PC-3 (cell line): ENCODE data around the gene GNB3. TPM values are rescaled to one million over a fixed set of nuclear protein-coding genes. Genes with fewer than 3 reads are reported as not detected.
A peak's percentile ranks its signal among the peaks of the same experiment; 100 is the strongest.
"Not testable (repeated sequence)": the region's sequence is repeated elsewhere in the genome, so short reads cannot be mapped to it uniquely, and the experiment has no call there.

Source experiments
- ATAC-seq: fragments of 200-7000 bp; cut with Tn5 transposase; 2 replicates; pipeline ENCODE4 v1.9.1; 2020; ENCODE audit warnings: mild to moderate bottlenecking, moderate library complexity
- BruUV-seq: library from RNA; stranded (reverse); fragments of 400-500 nt; replicated peaks from 2 replicates; lab custom pipeline; 2021; lab: Mats Ljungman, UMichigan
- CTCF ChIA-PET: fragments of 300-600 bp; sonication (Branson Sonifier 250); formaldehyde crosslinking; loops from one replicate; lab custom pipeline; 2022; ENCODE audit warnings: antibody characterized with exemption; lab: Charles Lee
- POLR2A ChIA-PET: fragments of 300-600 bp; sonication (Branson Sonifier 250); formaldehyde crosslinking; loops from one replicate; lab custom pipeline; 2022; ENCODE audit warnings: antibody characterized with exemption; ENCODE audit not compliant: unreplicated experiment; lab: Charles Lee
- DNase-seq: peaks from one replicate; pipeline ENCODE4 v3.0.0-alpha.2; 2015
- H2AFZ ChIP-seq: fragments of 300-600 bp; sonication (generic); 2 replicates; pipeline ENCODE4 v1.6.0; 2016; ENCODE audit warnings: antibody characterized with exemption, low read length
- H3F3A ChIP-seq: fragments of 300-600 bp; sonication (generic); one replicate; pipeline ENCODE4 v1.6.0; 2017; ENCODE audit warnings: antibody characterized with exemption, low read length, control low read depth, mild to moderate bottlenecking; ENCODE audit not compliant: unreplicated experiment
- H3K27ac ChIP-seq: fragments of 300-600 bp; sonication (generic); 2 replicates; pipeline ENCODE4 v1.5.1; 2016; ENCODE audit warnings: mild to moderate bottlenecking, low read length
- H3K27me3 ChIP-seq: fragments of 300-600 bp; sonication (generic); 2 replicates; pipeline ENCODE4 v1.6.1; 2016; ENCODE audit warnings: low read length, mixed read lengths
- H3K36me3 ChIP-seq: fragments of 300-600 bp; sonication (generic); 2 replicates; pipeline ENCODE4 v1.6.1; 2016; ENCODE audit warnings: low read depth, mixed run types, low read length, mixed read lengths
- H3K4me1 ChIP-seq: fragments of 300-600 bp; sonication (generic); 2 replicates; pipeline ENCODE4 v1.5.1; 2016; ENCODE audit warnings: low read length; ENCODE audit not compliant: insufficient read depth
- H3K4me2 ChIP-seq: fragments of 300-600 bp; sonication (generic); 2 replicates; pipeline ENCODE4 v1.6.0; 2016; ENCODE audit warnings: low read length
- H3K4me3 ChIP-seq: fragments of 300-600 bp; sonication (generic); 2 replicates; pipeline ENCODE4 v1.5.1; 2016; ENCODE audit warnings: mild to moderate bottlenecking, low read length, mixed read lengths
- H3K79me2 ChIP-seq: fragments of 300-600 bp; sonication (generic); 2 replicates; pipeline ENCODE4 v1.6.1; 2017; ENCODE audit warnings: low read length, mixed read lengths
- H3K9ac ChIP-seq: fragments of 300-600 bp; sonication (generic); 2 replicates; pipeline ENCODE4 v1.6.0; 2016; ENCODE audit warnings: mild to moderate bottlenecking, low read length
- H3K9me2 ChIP-seq: fragments of 300-600 bp; sonication (generic); replicated peaks from 2 replicates; pipeline ENCODE4 v1.6.1; 2016; ENCODE audit warnings: mixed run types, low read length, mixed read lengths
- H3K9me3 ChIP-seq: fragments of 300-600 bp; sonication (generic); 2 replicates; pipeline ENCODE4 v1.6.1; 2016; ENCODE audit warnings: low read length, mixed read lengths
- H4K20me1 ChIP-seq: fragments of 300-600 bp; sonication (generic); 2 replicates; pipeline ENCODE4 v1.6.1; 2016; ENCODE audit warnings: low read length, mixed read lengths
- CTCF ChIP-seq: fragments of 300-600 bp; sonication (generic); conservative IDR thresholded peaks from 2 replicates; pipeline ENCODE4 v1.5.1; 2017; ENCODE audit warnings: antibody characterized with exemption, low read depth, mild to moderate bottlenecking, low read length
- EZH2 ChIP-seq: fragments of 300-600 bp; sonication (generic); IDR thresholded peaks from one replicate; pipeline ENCODE4 v1.6.1; 2017; ENCODE audit warnings: antibody characterized with exemption, mild to moderate bottlenecking, low read length; ENCODE audit not compliant: unreplicated experiment
- EZH2phosphoT487 ChIP-seq: fragments of 300-600 bp; sonication (generic); IDR thresholded peaks from 2 replicates; pipeline ENCODE4 v1.6.1; 2018; ENCODE audit warnings: mild to moderate bottlenecking, antibody characterized with exemption, low read length, borderline replicate concordance
- intact Hi-C: fragments of 100-400 bp; cut with micrococcal nuclease; formaldehyde crosslinking; loops from 2 replicates; pipeline ENCODE4 v1.9.0; 2023
- total RNA-seq: library from RNA; depleted of rRNA; stranded (reverse); fragments of >200 nt; gene quantifications from 2 replicates; pipeline ENCODE4 v1.2.3, GENCODE V29; 2014

Gene GNB3
- total RNA-seq, 1 experiment from 2014 or later, result not detected

GRCh38 chr12:6887460-6887859, 46.7 kb downstream of the GNB3 start:
- peaks cover 11% of the 10 kb centered on the region for H3K4me1 ChIP-seq
- H3K9me3 ChIP-seq, result no peaks in the 10 kb centered on the region
- no peaks in the 10 kb centered on the region for H3F3A ChIP-seq
- ChIA-PET POLR2A (interaction anchor here (0.6 kb wide), 1 partner anchor 179 kb away, joined by 4 read pairs; no protein-coding TSS in a partner anchor), CTCF (no interaction called here)
- H3K4me2 ChIP-seq, result no peak overlapping the region
- H3K27ac ChIP-seq, result no peak overlapping the region
- H3K9me2 ChIP-seq, result no peaks in the 10 kb centered on the region
- no peak for ATAC-seq
- no peak overlapping the region for H2AFZ ChIP-seq
- DNase-seq, result no peak
- no peaks in the 10 kb centered on the region for H4K20me1 ChIP-seq
- TF ChIP-seq EZH2 (no peak), EZH2phosphoT487 (no peak), CTCF (no peak)
- intact Hi-C loops, result no loop called here
- no peaks in the 10 kb centered on the region for H3K36me3 ChIP-seq
- no peaks in the 10 kb centered on the region for H3K79me2 ChIP-seq
- no TSS peak for BruUV-seq
- no peak overlapping the region for H3K4me3 ChIP-seq
- H3K27me3 ChIP-seq, result no peaks in the 10 kb centered on the region
- no peak overlapping the region for H3K9ac ChIP-seq

GRCh38 chr12:6888360-6888759, 47.6 kb downstream of the GNB3 start:
- H2AFZ ChIP-seq, result no peak overlapping the region

GRCh38 chr12:6888794-6889193, 48.1 kb downstream of the GNB3 start:
- POLR2A ChIA-PET, intact Hi-C loops, H3K4me2 ChIP-seq, H3K4me3 ChIP-seq, ATAC-seq, H3K9me2 ChIP-seq, H2AFZ ChIP-seq, BruUV-seq, H3F3A ChIP-seq, H3K9ac ChIP-seq, H3K27me3 ChIP-seq, H3K9me3 ChIP-seq, H3K79me2 ChIP-seq, H3K27ac ChIP-seq, H3K36me3 ChIP-seq, CTCF ChIA-PET, H4K20me1 ChIP-seq, DNase-seq: not testable (repeated sequence)
- peaks cover 11% of the 10 kb centered on the region for H3K4me1 ChIP-seq

More at GRCh38 chr12:6888360-6888759, 47.6 kb downstream of the GNB3 start:
- H4K20me1 ChIP-seq, result no peaks in the 10 kb centered on the region
- TF ChIP-seq EZH2phosphoT487 (no peak), CTCF (no peak), EZH2 (no peak)
- ATAC-seq (no peak), DNase-seq (no peak)
- no peak overlapping the region for H3K4me3 ChIP-seq
- H3K4me1 ChIP-seq, result peaks cover 11% of the 10 kb centered on the region
- no peaks in the 10 kb centered on the region for H3K27me3 ChIP-seq
- no TSS peak for BruUV-seq
- H3K9me3 ChIP-seq, result no peaks in the 10 kb centered on the region
- CTCF ChIA-PET, result no interaction called here
- H3K9ac ChIP-seq, result no peak overlapping the region
- H3K4me2 ChIP-seq, result no peak overlapping the region
- H3K79me2 ChIP-seq, result no peaks in the 10 kb centered on the region
- no peaks in the 10 kb centered on the region for H3K36me3 ChIP-seq
- POLR2A ChIA-PET, result no interaction called here
- H3F3A ChIP-seq, result no peaks in the 10 kb centered on the region
- no peak overlapping the region for H3K27ac ChIP-seq
- H3K9me2 ChIP-seq, result no peaks in the 10 kb centered on the region
- intact Hi-C loops, result no loop called here

GRCh38 chr12:6889775-6890573, 49.2 kb downstream of the GNB3 start:
- DNase-seq, H3K9me3 ChIP-seq, H3K27me3 ChIP-seq, BruUV-seq, H3K9me2 ChIP-seq, ATAC-seq, H3K4me3 ChIP-seq, CTCF ChIA-PET, H3K79me2 ChIP-seq, POLR2A ChIA-PET, H4K20me1 ChIP-seq, intact Hi-C loops, H3F3A ChIP-seq, H3K36me3 ChIP-seq: not testable (repeated sequence)
- H3K4me2 ChIP-seq, result peak overlapping the region; percentile 79; the same call in 1 of the 2 replicates
- peak overlapping the region; percentile 76 for H3K9ac ChIP-seq
- peak overlapping the region; percentile 91 for H3K27ac ChIP-seq
- peaks cover 11% of the 10 kb centered on the region for H3K4me1 ChIP-seq
- peak overlapping the region; percentile 83; the same call in 1 of the 2 replicates for H2AFZ ChIP-seq
